Left ventricle myocardium inferior (tissue), 1 donor: ENCODE measurements around the gene HPX. TPM values are rescaled to one million over a fixed set of nuclear protein-coding genes. Genes with fewer than 3 reads are reported as not detected.

Experiments
- DNase-seq: peaks from one replicate; pipeline ENCODE4 v3.0.0-alpha.2; 2020
- H3K27ac ChIP-seq: fragments of 200-600 bp; replicated peaks from 2 replicates; pipeline ENCODE4 v1.8.0; 2021
- H3K27me3 ChIP-seq: fragments of 200-600 bp; 2 replicates; pipeline ENCODE4 v1.8.0; 2021; ENCODE audit warnings: low read depth
- H3K36me3 ChIP-seq: fragments of 200-600 bp; 2 replicates; pipeline ENCODE4 v1.8.0; 2021
- H3K4me1 ChIP-seq: fragments of 200-600 bp; 2 replicates; pipeline ENCODE4 v1.8.0; 2021
- H3K4me3 ChIP-seq: fragments of 200-600 bp; 2 replicates; pipeline ENCODE4 v1.8.0; 2021; ENCODE audit warnings: mild to moderate bottlenecking, moderate library complexity
- H3K9me3 ChIP-seq: fragments of 200-600 bp; replicated peaks from 2 replicates; pipeline ENCODE4 v1.8.0; 2021
- CTCF ChIP-seq: fragments of 200-600 bp; IDR thresholded peaks from 2 replicates; pipeline ENCODE4 v1.8.0; 2021; ENCODE audit warnings: antibody characterized with exemption, mild to moderate bottlenecking, borderline replicate concordance
- intact Hi-C: fragments of 100-400 bp; cut with micrococcal nuclease; formaldehyde crosslinking; loops from one replicate; pipeline ENCODE4 v1.11.0; 2022
- total RNA-seq: library from RNA; stranded (reverse); fragmentation: NEBNext Ultra II Directional; extraction: Animal tissue kit (Norgen Biotek cat#: 25700); gene quantifications from one replicate; pipeline ENCODE4 v1.2.1, GENCODE V29; 2021
- donor health status: DM: no; HTN: yes; CAD: no; lungs with severe emphysema.

The HPX gene
- total RNA-seq, 1 donor from 2014 or later, result 0.44 TPM

GRCh38 chr11:6390718-6391469 is 49.9 kb downstream of the HPX start:
- H3K4me1 ChIP-seq, result peaks cover 28% of the 10 kb centered on the region
- H3K4me3 ChIP-seq, result peak overlapping the region; percentile 93
- peak overlapping the region; percentile 94 for H3K27ac ChIP-seq
- H3K9me3 ChIP-seq, result no peaks in the 10 kb centered on the region
- DNase-seq, result no peak
- peaks cover 29% of the 10 kb centered on the region for H3K36me3 ChIP-seq
- H3K27me3 ChIP-seq, result no peaks in the 10 kb centered on the region
- no peak for TF ChIP-seq CTCF
- intact Hi-C loops, result no loop called here

GRCh38 chr11:6389905-6390717 is 50.7 kb downstream of the HPX start, which contains the start of gene SMPD1:
SMPD1 (plus strand) TSS chr11:6390474; CDS start chr11:6390599, 125 bp downstream.
- no peak for TF ChIP-seq CTCF
- no peaks in the 10 kb centered on the region for H3K9me3 ChIP-seq
- intact Hi-C loops, result no loop called here

GRCh38 chr11:6388748-6389147 is 52.0 kb downstream of the HPX start:
- H3K4me1 ChIP-seq, result peaks cover 28% of the 10 kb centered on the region
- H3K36me3 ChIP-seq, result peaks cover 9% of the 10 kb centered on the region
- no peak overlapping the region for H3K4me3 ChIP-seq
- H3K9me3 ChIP-seq, result no peaks in the 10 kb centered on the region
- peak overlapping the region; percentile 94 for H3K27ac ChIP-seq
- no peak for TF ChIP-seq CTCF
- no peak for DNase-seq
- no peaks in the 10 kb centered on the region for H3K27me3 ChIP-seq
- intact Hi-C loops, result no loop called here

More at GRCh38 chr11:6389905-6390717, 50.7 kb downstream of the HPX start, which contains the start of gene SMPD1:
- H3K36me3 ChIP-seq, result peaks cover 21% of the 10 kb centered on the region
- no peaks in the 10 kb centered on the region for H3K27me3 ChIP-seq
- H3K27ac ChIP-seq, result peak within 1 kb of the TSS; percentile 94
- peak; percentile 95 for DNase-seq
- H3K4me1 ChIP-seq, result peaks cover 28% of the 10 kb centered on the region
- H3K4me3 ChIP-seq, result peak within 1 kb of the TSS; percentile 93

GRCh38 chr11:6387811-6388599 is 52.8 kb downstream of the HPX start:
- TF ChIP-seq CTCF, result no peak
- peaks cover 3% of the 10 kb centered on the region for H3K36me3 ChIP-seq
- H3K9me3 ChIP-seq, result no peaks in the 10 kb centered on the region
- intact Hi-C loops, result no loop called here
- no peaks in the 10 kb centered on the region for H3K27me3 ChIP-seq
- H3K4me1 ChIP-seq, result peaks cover 28% of the 10 kb centered on the region
- H3K4me3 ChIP-seq, result no peak overlapping the region
- DNase-seq, result no peak
- no peak overlapping the region for H3K27ac ChIP-seq
